Measurements from ENCODE around the gene MYO10. TPM values are rescaled to one million over a fixed set of nuclear protein-coding genes. Genes with fewer than 3 reads are reported as not detected.

MYO10 gene
- total RNA-seq, 2 donors from 2014 or later, result 40.0 to 89.2 TPM

GRCh38 chr5:16709691-16710433 is 226.2 kb downstream of the MYO10 start:
- Mint-ChIP-seq H3K4me3 (no peak overlapping the region), H3K27ac (no peak overlapping the region), H3K36me3 (ENCODE audit: low read depth) (peaks cover 58% of the 10 kb centered on the region), H3K4me1 (peaks cover 22% of the 10 kb centered on the region), H3K9me3 (no peaks in the 10 kb centered on the region), H3K27me3 (ENCODE audit: insufficient read depth) (no peaks in the 10 kb centered on the region)
- TF ChIP-seq CTCF (conservative IDR thresholded peaks at IDR 0.05), result no peak
- Histone ChIP-seq H3K9ac (ENCODE audit: extremely low read depth, low read length, poor library complexity, severe bottlenecking) (no peak overlapping the region), H3K27ac (ENCODE audit: low read depth, low read length) (no peak overlapping the region), H3K9me3 (ENCODE audit: control insufficient read depth, low read length) (no peaks in the 10 kb centered on the region), H3K27me3 (ENCODE audit: control insufficient read depth, insufficient read depth, low read length, poor library complexity, severe bottlenecking) (no peaks in the 10 kb centered on the region), H3K4me1 (ENCODE audit: control insufficient read depth, insufficient read depth, low read length) (no peaks in the 10 kb centered on the region), H3K36me3 (ENCODE audit: control insufficient read depth, insufficient read depth, low read length) (peaks cover 79% of the 10 kb centered on the region), H3K4me3 (ENCODE audit: low read length) (no peak overlapping the region)
- WGBS, 2 experiments (ENCODE audit: insufficient coverage in 1 of 2, insufficient read length in 1 of 2), result 84 to 92% methylated on average over 4 to 8 of the region's 8 CpGs
- DNase-seq, result no peak

- peaks cover 77% of the 10 kb centered on the region for H3K36me3 Mint-ChIP-seq (ENCODE audit: low read depth)
- no peak for DNase-seq
- H3K27ac ChIP-seq (ENCODE audit: low read depth, low read length), result no peak overlapping the region
- no peaks in the 10 kb centered on the region for H3K9me3 Mint-ChIP-seq
- no peak overlapping the region for H3K4me3 ChIP-seq (ENCODE audit: low read length)
- TF ChIP-seq CTCF (conservative IDR thresholded peaks at IDR 0.05), result no peak
- no peaks in the 10 kb centered on the region for H3K27me3 ChIP-seq (ENCODE audit: control insufficient read depth, insufficient read depth, low read length, poor library complexity, severe bottlenecking)
- no peaks in the 10 kb centered on the region for H3K4me1 ChIP-seq (ENCODE audit: control insufficient read depth, insufficient read depth, low read length)
- no peaks in the 10 kb centered on the region for H3K27me3 Mint-ChIP-seq (ENCODE audit: insufficient read depth)
- H3K4me3 Mint-ChIP-seq, result no peak overlapping the region
- H3K4me1 Mint-ChIP-seq, result peaks cover 7% of the 10 kb centered on the region
- H3K36me3 ChIP-seq (ENCODE audit: control insufficient read depth, insufficient read depth, low read length), result peaks cover 90% of the 10 kb centered on the region
- no peak overlapping the region for H3K9ac ChIP-seq (ENCODE audit: extremely low read depth, low read length, poor library complexity, severe bottlenecking)
- WGBS, 2 experiments (ENCODE audit: insufficient coverage in 1 of 2, insufficient read length in 1 of 2), result 96 to 100% methylated on average over 3 of the region's 3 CpGs
- H3K9me3 ChIP-seq (ENCODE audit: control insufficient read depth, low read length), result no peaks in the 10 kb centered on the region
- H3K27ac Mint-ChIP-seq, result no peak overlapping the region
Measured at GRCh38 chr5:16707869-16708192, 228.3 kb downstream of the MYO10 start.

- peaks cover 82% of the 10 kb centered on the region for H3K36me3 Mint-ChIP-seq (ENCODE audit: low read depth)
- Histone ChIP-seq H3K36me3 (ENCODE audit: control insufficient read depth, insufficient read depth, low read length) (peaks cover 91% of the 10 kb centered on the region), H3K4me1 (ENCODE audit: control insufficient read depth, insufficient read depth, low read length) (no peaks in the 10 kb centered on the region), H3K9ac (ENCODE audit: extremely low read depth, low read length, poor library complexity, severe bottlenecking) (no peak overlapping the region), H3K4me3 (ENCODE audit: low read length) (no peak overlapping the region), H3K27me3 (ENCODE audit: control insufficient read depth, insufficient read depth, low read length, poor library complexity, severe bottlenecking) (no peaks in the 10 kb centered on the region), H3K27ac (ENCODE audit: low read depth, low read length) (no peak overlapping the region), H3K9me3 (ENCODE audit: control insufficient read depth, low read length) (no peaks in the 10 kb centered on the region)
- WGBS, 2 experiments (ENCODE audit: insufficient coverage in 1 of 2, insufficient read length in 1 of 2), result 96 to 98% methylated on average over 8 to 9 of the region's 9 CpGs
- no peak for DNase-seq
- H3K9me3 Mint-ChIP-seq, result no peaks in the 10 kb centered on the region
- no peaks in the 10 kb centered on the region for H3K27me3 Mint-ChIP-seq (ENCODE audit: insufficient read depth)
- no peak overlapping the region for H3K4me3 Mint-ChIP-seq
- peaks cover 3% of the 10 kb centered on the region for H3K4me1 Mint-ChIP-seq
- no peak for TF ChIP-seq CTCF (conservative IDR thresholded peaks at IDR 0.05)
- H3K27ac Mint-ChIP-seq, result no peak overlapping the region
Measured at GRCh38 chr5:16707168-16707868, 228.8 kb downstream of the MYO10 start.

Measured in endodermal cell (in vitro differentiated cells).